ENCODE data around the gene ARMC2. TPM values are rescaled to one million over a fixed set of nuclear protein-coding genes. Genes with fewer than 3 reads are reported as not detected.

ARMC2 gene
- total and polyA plus RNA-seq, 2 donors from 2014 or later: 1.9 to 12.7 TPM

DNA sequence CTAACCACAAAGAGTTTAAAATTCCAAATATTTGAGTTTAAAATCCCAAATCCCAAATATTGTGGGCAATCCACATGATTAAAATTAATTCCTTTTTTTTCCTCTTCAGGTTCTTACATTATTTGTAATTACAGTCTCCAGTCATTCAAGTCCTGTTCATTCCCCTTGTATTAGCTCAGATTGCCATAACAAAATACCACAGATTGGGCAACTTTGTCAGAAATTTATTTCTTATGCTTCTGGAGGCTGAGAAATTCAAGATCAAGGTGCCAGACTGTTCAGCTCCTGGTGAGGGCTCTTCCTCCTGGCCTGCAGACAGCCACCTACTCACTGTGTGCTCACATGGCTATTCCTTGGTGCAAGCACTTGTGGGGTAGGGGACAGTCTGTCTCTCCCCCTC lies 105.5 kb downstream of the ARMC2 start:
- no peak overlapping the region for H3K9ac ChIP-seq (ENCODE audit: low read length in 3 of 3)
- TF ChIP-seq, protein P1, sequence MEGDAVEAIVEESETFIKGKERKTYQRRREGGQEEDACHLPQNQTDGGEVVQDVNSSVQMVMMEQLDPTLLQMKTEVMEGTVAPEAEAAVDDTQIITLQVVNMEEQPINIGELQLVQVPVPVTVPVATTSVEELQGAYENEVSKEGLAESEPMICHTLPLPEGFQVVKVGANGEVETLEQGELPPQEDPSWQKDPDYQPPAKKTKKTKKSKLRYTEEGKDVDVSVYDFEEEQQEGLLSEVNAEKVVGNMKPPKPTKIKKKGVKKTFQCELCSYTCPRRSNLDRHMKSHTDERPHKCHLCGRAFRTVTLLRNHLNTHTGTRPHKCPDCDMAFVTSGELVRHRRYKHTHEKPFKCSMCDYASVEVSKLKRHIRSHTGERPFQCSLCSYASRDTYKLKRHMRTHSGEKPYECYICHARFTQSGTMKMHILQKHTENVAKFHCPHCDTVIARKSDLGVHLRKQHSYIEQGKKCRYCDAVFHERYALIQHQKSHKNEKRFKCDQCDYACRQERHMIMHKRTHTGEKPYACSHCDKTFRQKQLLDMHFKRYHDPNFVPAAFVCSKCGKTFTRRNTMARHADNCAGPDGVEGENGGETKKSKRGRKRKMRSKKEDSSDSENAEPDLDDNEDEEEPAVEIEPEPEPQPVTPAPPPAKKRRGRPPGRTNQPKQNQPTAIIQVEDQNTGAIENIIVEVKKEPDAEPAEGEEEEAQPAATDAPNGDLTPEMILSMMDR (IDR thresholded peaks at IDR 0.05; ENCODE audit: borderline replicate concordance, extremely low read depth, insufficient read depth): no peak
- H3K27me3 ChIP-seq (ENCODE audit: control insufficient read depth, insufficient read depth, low read length): no peaks in the 10 kb centered on the region
- H3K27ac ChIP-seq (ENCODE audit: low read depth in 2 of 2, low read length in 2 of 2): no peak overlapping the region
- FAIRE-seq: no peak
- no peak for DNase-seq
- H3K4me3 ChIP-seq (ENCODE audit: low read length in 3 of 3): no peak overlapping the region
- H3K9me3 ChIP-seq (ENCODE audit: control insufficient read depth in 2 of 3, insufficient read depth in 1 of 3, low read length in 3 of 3): no peaks in the 10 kb centered on the region
- H3K4me1 ChIP-seq (ENCODE audit: control insufficient read depth in 2 of 3, insufficient read depth in 2 of 3, low read depth in 1 of 3, low read length in 3 of 3): peaks cover 0 to 5% (median 4%) of the 10 kb centered on the region in 3 donors
- intact Hi-C loops (cut with DNase I): no loop called here
- no peaks in the 10 kb centered on the region for H3K36me3 ChIP-seq (ENCODE audit: control insufficient read depth in 2 of 3, insufficient read depth in 3 of 3, low read length in 3 of 3)

DNA sequence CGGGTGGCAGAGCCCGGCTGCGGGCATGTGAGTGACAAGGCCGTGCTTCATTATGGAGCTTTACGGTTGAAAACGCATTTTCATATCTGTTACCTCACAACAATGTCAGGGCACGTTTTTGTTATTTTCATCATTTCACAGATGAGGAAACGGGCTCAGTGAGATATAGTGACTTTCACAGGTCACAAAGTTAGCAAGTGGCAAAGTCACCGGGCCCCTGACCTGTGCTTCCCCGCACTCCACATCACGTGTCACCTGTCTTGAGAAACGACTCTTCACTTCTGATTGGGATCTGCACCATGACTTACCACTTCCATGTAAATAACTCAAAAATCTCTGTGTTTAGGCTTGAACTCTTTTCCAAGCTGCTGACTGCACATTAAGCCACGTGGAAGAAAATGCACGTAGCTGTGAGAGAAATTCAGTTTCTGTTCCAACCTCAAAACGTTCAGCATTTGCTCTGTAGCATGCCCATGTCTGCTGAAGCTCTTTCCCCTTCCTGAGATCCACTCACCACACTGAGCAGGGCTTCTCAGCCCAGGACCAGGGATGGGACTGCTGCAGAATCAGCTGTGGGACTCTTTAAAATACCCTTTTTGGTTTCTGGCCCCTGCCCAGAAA lies 107.2 kb downstream of the ARMC2 start:
- H3K4me3 ChIP-seq (ENCODE audit: low read length in 3 of 3): no peak overlapping the region
- no peaks in the 10 kb centered on the region for H3K36me3 ChIP-seq (ENCODE audit: control insufficient read depth in 2 of 3, insufficient read depth in 3 of 3, low read length in 3 of 3)
- H3K9me3 ChIP-seq (ENCODE audit: control insufficient read depth in 2 of 3, insufficient read depth in 1 of 3, low read length in 3 of 3): no peaks in the 10 kb centered on the region
- FAIRE-seq (no peak), DNase-seq (no peak)
- H3K27me3 ChIP-seq (ENCODE audit: control insufficient read depth, insufficient read depth, low read length): no peaks in the 10 kb centered on the region
- TF ChIP-seq, protein P1 (IDR thresholded peaks at IDR 0.05; ENCODE audit: borderline replicate concordance, extremely low read depth, insufficient read depth): no peak
- H3K27ac ChIP-seq (ENCODE audit: low read depth in 2 of 2, low read length in 2 of 2): no peak overlapping the region
- H3K4me1 ChIP-seq (ENCODE audit: control insufficient read depth in 2 of 3, insufficient read depth in 2 of 3, low read depth in 1 of 3, low read length in 3 of 3): peaks cover 0 to 3% (median 0%) of the 10 kb centered on the region in 3 donors
- H3K9ac ChIP-seq (ENCODE audit: low read length in 3 of 3): no peak overlapping the region
- intact Hi-C loops (cut with DNase I): no loop called here

DNA sequence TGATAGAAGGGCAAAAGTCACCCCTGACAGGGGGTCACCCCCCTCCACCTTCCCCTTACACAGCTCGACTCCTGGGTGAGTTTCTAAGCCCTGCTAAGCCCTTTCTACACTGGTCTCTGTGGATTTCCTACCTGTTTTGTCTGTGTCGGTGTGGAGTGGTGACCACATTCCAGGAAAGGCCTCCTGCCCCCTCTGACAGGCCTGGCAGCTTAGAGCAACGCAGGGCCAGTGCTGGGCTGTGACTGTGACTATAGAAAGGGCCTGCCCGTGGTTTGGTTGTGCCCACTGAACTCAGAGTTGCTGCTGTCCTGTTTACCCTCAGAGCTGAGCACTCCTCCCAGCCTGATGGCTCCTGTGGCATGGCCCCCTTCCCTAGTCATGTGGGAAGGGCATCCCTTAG lies 109.0 kb downstream of the ARMC2 start:
- FAIRE-seq (no peak), DNase-seq (no peak)
- Histone ChIP-seq H3K9me3 (ENCODE audit: control insufficient read depth in 2 of 3, insufficient read depth in 1 of 3, low read length in 3 of 3) (no peaks in the 10 kb centered on the region), H3K9ac (ENCODE audit: low read length in 3 of 3) (no peak overlapping the region), H3K4me3 (ENCODE audit: low read length in 3 of 3) (no peak overlapping the region), H3K4me1 (ENCODE audit: control insufficient read depth in 2 of 3, insufficient read depth in 2 of 3, low read depth in 1 of 3, low read length in 3 of 3) (peaks cover 0 to 3% (median 0%) of the 10 kb centered on the region in 3 donors), H3K27me3 (ENCODE audit: control insufficient read depth, insufficient read depth, low read length) (no peaks in the 10 kb centered on the region), H3K36me3 (ENCODE audit: control insufficient read depth in 2 of 3, insufficient read depth in 3 of 3, low read length in 3 of 3) (no peaks in the 10 kb centered on the region), H3K27ac (ENCODE audit: low read depth in 2 of 2, low read length in 2 of 2) (no peak overlapping the region)
- intact Hi-C loops (cut with DNase I): no loop called here
- TF ChIP-seq, protein P1 (IDR thresholded peaks at IDR 0.05; ENCODE audit: borderline replicate concordance, extremely low read depth, insufficient read depth): no peak

All from kidney (tissue), 14 donors.